NCI-H345 treated with DMSO at 0.1 percent for 48 hours (cell line): ENCODE measurements around the gene EIF4E2.
"Not testable (repeated sequence)": the region's sequence is repeated elsewhere in the genome, so short reads cannot be mapped to it uniquely, and the experiment has no call there.

Source experiments
- DNase-seq: peaks from one replicate; lab custom pipeline; 2025; ENCODE audit not compliant: unreplicated experiment; lab: John Stamatoyannopoulos, UW

The EIF4E2 gene

GRCh38 chr2:232562515-232563151 is 12.1 kb downstream of the EIF4E2 start:
- DNase-seq = no peak

GRCh38 chr2:232563580-232563979 is 13.1 kb downstream of the EIF4E2 start:
- no peak for DNase-seq

GRCh38 chr2:232567721-232568120 is 17.2 kb downstream of the EIF4E2 start:
- no peak for DNase-seq

DNA sequence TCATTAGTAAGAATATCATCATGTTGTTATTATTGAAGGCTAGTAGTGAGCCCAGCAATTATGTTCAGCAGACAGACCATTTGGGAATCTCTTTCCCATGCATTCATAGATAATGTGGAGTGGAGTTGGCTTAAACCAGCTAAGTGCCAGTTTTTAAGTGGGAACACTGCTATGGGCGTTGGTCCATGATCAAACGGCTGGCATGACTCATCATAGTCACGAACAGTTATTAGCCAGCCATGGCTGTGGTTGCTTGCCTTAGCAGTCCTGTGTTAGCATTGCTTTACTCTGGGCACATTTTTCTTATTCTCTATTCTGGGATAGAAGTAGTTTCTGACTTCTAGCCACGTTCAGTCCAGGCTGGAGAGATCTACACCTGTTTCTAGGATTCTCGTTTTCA is 17.7 kb downstream of the EIF4E2 start:
- no peak for DNase-seq

GRCh38 chr2:232569541-232569940 is 19.1 kb downstream of the EIF4E2 start:
- DNase-seq = no peak

- DNase-seq = not testable (repeated sequence)
Measured at GRCh38 chr2:232570481-232570880, 20.0 kb downstream of the EIF4E2 start.

DNA sequence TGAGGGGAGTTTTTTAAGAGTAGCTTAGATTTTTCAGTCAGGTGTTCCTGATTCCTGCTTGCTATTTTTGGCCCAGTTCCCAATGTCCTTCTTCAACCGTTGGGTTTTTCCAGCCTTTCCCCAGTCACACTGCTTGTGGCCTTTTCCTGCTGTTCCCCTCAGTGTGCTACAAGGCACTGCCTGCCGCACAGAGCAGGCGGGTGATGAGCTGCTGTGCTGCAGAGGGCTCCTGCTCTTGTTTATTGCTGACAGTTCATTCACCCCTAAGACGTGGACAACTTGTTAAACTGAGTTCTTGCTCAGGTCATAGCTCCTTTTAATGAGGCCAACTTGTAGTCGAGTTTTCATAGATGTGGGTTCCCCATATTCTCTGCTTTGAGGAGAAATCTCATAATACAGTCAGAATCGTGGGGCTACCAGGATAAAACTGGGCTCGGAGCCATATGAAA is 20.6 kb downstream of the EIF4E2 start:
- DNase-seq = no peak

DNA sequence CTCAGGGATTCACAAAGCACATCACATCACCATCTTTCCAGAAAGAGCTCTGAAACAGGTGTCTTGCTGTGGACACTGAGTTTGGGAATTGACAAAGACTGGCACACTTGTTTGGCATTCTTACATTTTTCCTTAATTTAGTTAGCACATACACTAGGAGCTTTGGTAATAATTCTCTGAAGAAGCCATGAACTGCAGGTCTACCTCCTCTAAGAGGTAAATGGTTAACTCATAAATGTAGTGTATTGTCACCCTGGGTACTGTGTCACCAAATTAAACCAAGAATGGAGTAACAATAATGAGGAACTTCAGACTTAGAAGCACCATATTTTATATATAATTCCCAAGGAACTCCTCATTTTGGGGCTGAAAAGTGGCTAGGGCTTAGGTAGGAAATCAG is 22.6 kb downstream of the EIF4E2 start:
- no peak for DNase-seq

DNA sequence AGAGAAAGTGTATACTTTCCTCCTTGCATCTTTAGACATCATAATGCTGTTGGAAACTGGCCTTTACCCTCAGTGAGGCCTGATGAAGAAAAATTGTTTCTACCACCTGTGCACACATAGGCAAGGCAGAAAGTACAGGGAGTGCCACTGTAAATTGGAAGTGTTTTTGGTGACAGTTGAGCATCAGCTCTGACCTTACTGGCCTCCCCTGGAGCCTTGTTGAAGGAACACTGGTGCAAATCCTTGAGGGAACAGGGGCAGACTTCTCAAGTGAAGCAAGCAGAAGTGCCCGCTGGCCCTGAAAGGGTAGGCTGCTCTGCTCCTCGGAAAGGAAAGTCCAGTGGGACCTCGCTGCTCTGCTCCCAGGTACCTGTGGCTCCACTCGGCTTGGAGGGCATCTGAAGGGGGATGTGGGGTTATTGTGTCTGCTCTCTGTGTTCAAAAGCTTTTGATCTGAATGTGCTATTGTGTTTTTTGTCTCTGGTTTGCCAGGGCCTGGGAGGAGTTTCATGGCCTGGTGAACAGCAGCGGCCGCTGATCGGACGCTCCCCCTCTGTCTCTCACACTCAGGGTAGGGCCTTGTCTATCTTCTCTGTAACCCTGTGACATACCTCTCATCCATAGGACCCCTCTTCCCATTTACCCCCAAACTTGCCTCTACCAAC is 23.4 kb downstream of the EIF4E2 start:
- DNase-seq = no peak

- DNase-seq = no peak
Measured at GRCh38 chr2:232574674-232575403, 24.4 kb downstream of the EIF4E2 start.

- no peak for DNase-seq
Measured at GRCh38 chr2:232575404-232575746, 24.9 kb downstream of the EIF4E2 start.

GRCh38 chr2:232576995-232577394 is 26.5 kb downstream of the EIF4E2 start:
- DNase-seq = no peak

DNA sequence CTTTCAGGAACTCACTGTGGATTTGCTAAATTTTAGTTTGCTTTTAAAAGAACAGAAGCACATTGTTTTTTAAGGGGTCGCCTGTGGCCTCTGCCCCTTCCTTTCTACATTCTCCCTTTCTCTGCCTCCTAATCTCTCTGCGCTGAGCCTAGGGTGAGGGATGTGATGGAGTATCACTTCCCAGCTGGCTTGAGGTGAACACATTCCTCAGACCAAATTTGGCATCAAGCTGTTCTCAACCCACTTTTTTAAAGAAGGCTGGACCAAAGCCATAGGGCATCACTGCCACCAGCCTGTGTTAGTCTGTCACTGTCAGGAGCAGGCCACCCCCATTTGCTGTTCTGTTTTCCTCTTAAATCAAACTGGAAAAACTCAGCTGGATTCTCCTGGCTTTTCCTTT is 27.4 kb downstream of the EIF4E2 start:
- no peak for DNase-seq

DNA sequence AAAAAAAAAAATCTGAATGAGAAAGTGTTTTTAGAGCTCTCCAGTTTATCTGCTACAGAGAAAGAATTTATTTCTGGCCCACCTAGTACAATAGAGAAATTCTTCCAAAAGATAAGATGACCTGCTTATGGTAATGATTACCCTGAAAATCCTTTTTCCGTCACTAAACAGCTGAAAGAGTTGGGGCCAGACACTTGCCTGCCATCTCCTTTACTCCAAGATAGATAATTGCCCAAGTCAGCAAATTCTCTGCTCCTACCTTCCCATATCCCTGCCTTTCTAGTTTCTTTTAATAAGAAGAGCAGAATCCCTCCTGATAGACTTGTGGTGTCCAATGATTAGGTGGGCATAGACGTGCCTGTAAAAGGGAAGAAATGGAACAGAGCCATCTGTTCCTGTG is 28.1 kb downstream of the EIF4E2 start:
- DNase-seq = no peak

GRCh38 chr2:232580648-232580981 is 30.1 kb downstream of the EIF4E2 start:
- DNase-seq = no peak

DNA sequence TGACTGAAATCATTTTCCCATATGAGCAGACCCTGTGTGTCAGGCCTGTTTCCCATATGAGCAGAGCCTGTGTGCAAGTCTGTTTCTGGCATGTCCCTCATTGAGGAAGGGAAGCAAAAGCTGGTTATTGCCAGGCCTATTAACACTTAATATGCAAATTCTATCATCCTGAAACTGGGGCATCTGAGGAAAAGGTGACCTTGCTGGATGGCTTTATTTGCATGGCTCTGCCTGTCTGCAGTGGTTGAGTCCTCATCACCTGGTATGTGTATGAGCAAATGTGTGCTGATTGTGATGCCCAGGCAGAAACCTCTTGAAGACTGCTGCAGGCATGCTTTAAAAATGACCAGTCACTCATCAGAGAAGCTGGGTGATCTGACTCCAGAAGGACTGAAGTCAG is 31.2 kb downstream of the EIF4E2 start:
- DNase-seq = no peak

DNA sequence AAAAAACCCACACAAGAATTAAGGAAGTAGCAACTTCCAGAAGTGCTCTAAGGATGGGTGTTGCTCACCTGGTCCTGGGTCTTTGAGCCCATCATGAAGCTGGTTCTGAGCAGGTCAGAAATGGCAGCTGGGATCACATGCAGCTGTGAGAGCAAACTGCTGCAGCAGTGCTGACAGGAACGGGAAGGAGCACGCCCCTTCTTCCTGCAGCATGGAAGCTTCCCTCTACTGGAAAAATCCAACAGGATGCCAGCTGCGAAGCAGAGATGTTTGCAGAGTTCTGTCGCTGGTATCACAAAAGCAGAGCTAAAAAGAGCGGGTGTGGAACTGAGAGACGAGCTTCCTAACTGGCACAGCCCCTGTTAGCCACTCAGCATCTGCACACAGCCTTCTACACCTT is 33.7 kb downstream of the EIF4E2 start:
- DNase-seq = no peak

GRCh38 chr2:232586943-232587505 is 36.5 kb downstream of the EIF4E2 start:
- no peak for DNase-seq

DNA sequence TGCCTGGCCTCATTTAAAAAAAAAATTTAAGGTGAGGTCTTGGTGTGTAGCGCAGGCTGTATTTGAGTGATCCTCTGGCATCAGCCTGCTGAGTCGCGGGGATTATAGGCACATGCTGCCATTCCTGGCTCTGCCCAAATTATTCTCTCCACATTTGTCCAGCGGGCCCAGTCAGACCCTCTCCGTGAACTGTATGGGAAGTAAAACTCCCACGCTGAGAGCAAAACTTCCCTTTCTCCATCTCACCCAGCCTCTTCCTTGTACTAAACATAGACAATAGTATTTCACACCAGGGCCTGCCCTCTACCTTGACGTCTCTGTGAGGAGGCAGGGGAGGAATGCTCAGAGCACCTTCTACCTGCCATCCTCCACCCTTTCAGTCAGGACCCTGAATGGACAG is 37.0 kb downstream of the EIF4E2 start:
- no peak for DNase-seq

DNA sequence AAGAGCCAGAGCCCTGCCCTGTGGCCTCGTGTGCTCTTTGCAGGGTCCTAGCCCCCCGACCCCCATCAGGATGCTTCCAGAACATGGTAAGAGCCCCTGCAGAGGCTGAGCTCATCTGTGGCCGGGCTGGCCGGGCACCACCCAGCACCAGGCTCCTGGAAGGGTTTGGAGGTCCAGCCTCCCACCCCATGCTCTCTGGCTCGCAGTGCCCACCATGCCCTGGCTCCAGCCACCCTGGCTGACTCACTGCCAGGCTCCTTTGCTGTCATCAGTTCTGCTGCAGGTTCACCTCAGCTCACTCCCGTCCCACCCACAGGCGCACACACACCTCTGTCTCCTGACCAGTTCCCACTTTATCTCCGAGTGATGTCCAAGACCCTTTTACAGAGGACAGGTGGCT is 37.5 kb downstream of the EIF4E2 start:
- no peak for DNase-seq

DNA sequence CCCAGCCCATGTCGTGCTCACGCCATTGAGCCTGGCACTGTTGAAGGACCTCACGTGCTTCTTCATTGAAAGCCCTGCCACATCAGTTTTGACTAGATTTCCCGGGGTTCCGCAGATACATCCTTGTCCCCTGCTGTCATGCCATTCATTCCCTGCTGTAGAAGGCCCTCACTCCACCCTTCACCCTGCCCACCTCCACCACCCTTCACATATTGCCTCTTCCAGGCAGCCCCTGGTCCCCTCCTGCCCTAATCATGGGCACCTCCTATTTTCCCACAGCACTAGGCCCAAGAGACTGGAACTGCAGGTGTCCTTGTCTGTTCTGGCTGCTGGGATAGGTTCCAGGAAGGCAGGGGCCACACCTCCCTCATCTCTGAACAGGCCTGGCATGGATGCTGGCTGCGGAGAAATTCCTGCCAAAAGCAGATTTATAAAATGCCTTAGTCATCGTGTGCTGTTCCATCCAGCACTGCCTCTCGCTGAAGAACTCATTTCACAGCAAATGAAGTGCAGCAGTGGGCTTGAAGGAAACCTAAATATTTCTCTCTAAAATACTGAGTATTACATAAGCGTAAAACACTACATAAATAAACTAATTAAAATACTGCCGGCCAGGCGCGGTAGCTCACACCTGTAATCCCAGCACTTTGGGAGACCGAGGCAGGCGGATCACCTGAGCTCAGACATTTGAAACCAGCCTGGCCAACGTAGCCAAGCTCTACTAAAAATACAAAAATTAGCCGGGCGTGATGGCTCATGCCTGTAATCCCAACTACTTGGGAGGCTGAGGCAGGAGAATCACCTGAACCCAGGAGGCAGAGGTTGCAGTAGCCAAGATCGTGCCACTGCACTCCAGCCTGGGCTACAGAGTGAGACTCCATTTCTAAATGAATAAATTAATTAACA is 38.4 kb downstream of the EIF4E2 start:
- DNase-seq = no peak
